Stomach (tissue), 9 donors: ENCODE results near the gene KCTD17. TPM values are rescaled to one million over a fixed set of nuclear protein-coding genes. Genes with fewer than 3 reads are reported as not detected.

Source experiments
- DNase-seq, 2 donors: peaks; one replicate each; pipeline versions ENCODE4 v3.0.0 to v3.0.0-alpha.2; 2013 to 2019
- H3K27ac ChIP-seq, 5 donors: fragments of 200-600 bp in 4 of 5; sonication (generic) in 4 of 5; one replicate each; pipeline ENCODE4 v1.5.1; 2013 to 2019; ENCODE audit warnings: mild to moderate bottlenecking in 1 of 5, moderate library complexity in 1 of 5
- H3K27me3 ChIP-seq, 3 donors: fragments of 200-600 bp; sonication (generic); one replicate each; pipeline ENCODE4 v1.5.1; 2017 to 2019; ENCODE audit warnings: mixed run types in 1 of 3
- H3K36me3 ChIP-seq, 4 donors: fragments of 200-600 bp; sonication (generic); 1 replicate in 3 of 4; 2 replicates in 1 of 4; pipeline ENCODE4 v1.5.1; 2016 to 2019
- H3K4me1 ChIP-seq, 4 donors: fragments of 200-600 bp; sonication (generic); one replicate each; pipeline ENCODE4 v1.5.1; 2016 to 2019
- H3K4me3 ChIP-seq, 4 donors: fragments of 200-600 bp; sonication (generic) in 3 of 4; one replicate each; pipeline ENCODE4 v1.5.1; 2016 to 2019; ENCODE audit warnings: mild to moderate bottlenecking in 1 of 4
- H3K9me3 ChIP-seq, 4 donors: fragments of 200-600 bp; sonication (generic); one replicate each; pipeline ENCODE4 v1.5.1; 2016 to 2019
- CTCF ChIP-seq, 7 experiments: fragments of 450-650 bp in 4 of 7; fragments of 200-600 bp in 3 of 7; sonication (generic) in 3 of 7; IDR thresholded peaks; one replicate each; pipeline ENCODE4 v1.5.1; 2016 to 2019; ENCODE audit warnings: antibody characterized with exemption in 7 of 7, control low read depth in 2 of 7, mild to moderate bottlenecking in 1 of 7
- EP300 ChIP-seq: sonication (generic); formaldehyde crosslinking; IDR thresholded peaks from one replicate; pipeline ENCODE4 v1.6.1; 2017; ENCODE audit warnings: antibody characterized with exemption
- POLR2A ChIP-seq, 4 donors: fragments of 450-650 bp; IDR thresholded peaks; one replicate each; pipeline ENCODE4 v1.6.1; 2016; ENCODE audit warnings: antibody characterized with exemption in 4 of 4, control low read depth in 2 of 4, mild to moderate bottlenecking in 1 of 4, moderate library complexity in 1 of 4
- POLR2AphosphoS5 ChIP-seq, 3 donors: sonication (generic); formaldehyde crosslinking; IDR thresholded peaks; one replicate each; pipeline ENCODE4 v1.6.1; 2016; ENCODE audit warnings: antibody characterized with exemption in 3 of 3
- WGBS, 5 donors: extraction: QIAGEN DNeasy Blood & Tissue Kit in 3 of 5; methylation state at CpG; one replicate each; pipeline versions ENCODE4 v1.1.5 to v1.1.7; 2013 to 2018; 5-methylcytosine and 5-hydroxymethylcytosine counted together
- intact Hi-C: fragments of 100-400 bp; cut with DNase I; formaldehyde crosslinking; loops from one replicate; pipeline ENCODE4 v1.15.1; 2023; ENCODE audit warnings: low total_unique reads
- polyA plus RNA-seq, 3 donors: library from polyadenylated mRNA; stranded (reverse); fragments of 200-250 nt; gene quantifications; one replicate each; pipeline ENCODE4 v1.2.3, GENCODE V29; 2013
- total RNA-seq, 5 donors: library from RNA; depleted of rRNA; stranded (reverse); fragments of >200 nt; gene quantifications; one replicate each; pipeline versions ENCODE4 v1.1.0 to v1.2.3, GENCODE V29; 2014 to 2016
- donor health status: healthy with polysubstance abuse.
- donor health status: Bipolar disorder and iron deficiency.
- donor health status: healthy.

KCTD17 gene
- total and polyA plus RNA-seq, 8 donors = 1.8 to 82.8 (median 9.2) TPM

- intact Hi-C loops = no loop called here
- no peak for TF ChIP-seq POLR2A (IDR thresholded peaks at IDR 0.05)
- WGBS, 5 donors = 42 to 55% (median 47%) methylated on average over 2 of the region's 2 CpGs
- H3K4me3 ChIP-seq = no peak overlapping the region
- no peaks in the 10 kb centered on the region for H3K36me3 ChIP-seq
- H3K9me3 ChIP-seq = no peaks in the 10 kb centered on the region
- peaks cover 0 to 6% (median 0%) of the 10 kb centered on the region in 3 donors for H3K27me3 ChIP-seq
- no peak overlapping the region for H3K27ac ChIP-seq
- H3K4me1 ChIP-seq = peaks cover 8 to 41% (median 25%) of the 10 kb centered on the region in 4 donors
- no peak for DNase-seq
Measured at GRCh38 chr22:37008365-37008764, 43.2 kb upstream of the KCTD17 start.

- H3K27me3 ChIP-seq = no peaks in the 10 kb centered on the region
- 81 to 96% (median 86%) methylated on average over 2 of the region's 2 CpGs for WGBS, 5 donors
- H3K9me3 ChIP-seq = no peaks in the 10 kb centered on the region
- H3K4me1 ChIP-seq = peaks cover 10 to 51% (median 30%) of the 10 kb centered on the region in 4 donors
- intact Hi-C loops = no loop called here
- H3K36me3 ChIP-seq = no peaks in the 10 kb centered on the region
- no peak overlapping the region for H3K4me3 ChIP-seq
- H3K27ac ChIP-seq = no peak overlapping the region
- no peak for TF ChIP-seq POLR2A (IDR thresholded peaks at IDR 0.05)
- no peak for TF ChIP-seq POLR2AphosphoS5 (IDR thresholded peaks at IDR 0.05)
- no peak for TF ChIP-seq EP300
- no peak for TF ChIP-seq CTCF (IDR thresholded peaks at IDR 0.05)
- DNase-seq = no peak
Measured at GRCh38 chr22:37009490-37009889, 42.1 kb upstream of the KCTD17 start.

GRCh38 chr22:37010174-37010573, 41.4 kb upstream of the KCTD17 start:
- intact Hi-C loops = no loop called here
- Histone ChIP-seq H3K27ac (peak overlapping the region in 2 of 5 donors; percentile 7 to 45), H3K9me3 (no peaks in the 10 kb centered on the region), H3K4me3 (no peak overlapping the region), H3K36me3 (no peaks in the 10 kb centered on the region), H3K4me1 (peaks cover 17 to 56% (median 37%) of the 10 kb centered on the region in 4 donors), H3K27me3 (no peaks in the 10 kb centered on the region)
- TF ChIP-seq CTCF (IDR thresholded peaks at IDR 0.05) = no peak
- DNase-seq = no peak
- 53 to 79% (median 74%) methylated on average over 4 of the region's 4 CpGs for WGBS, 5 donors

GRCh38 chr22:37010976-37011375, 40.6 kb upstream of the KCTD17 start:
- Histone ChIP-seq H3K27me3 (no peaks in the 10 kb centered on the region), H3K4me1 (peaks cover 22 to 64% (median 43%) of the 10 kb centered on the region in 4 donors), H3K9me3 (no peaks in the 10 kb centered on the region), H3K36me3 (no peaks in the 10 kb centered on the region), H3K27ac (peak overlapping the region in 1 of 5 donors; percentile 7), H3K4me3 (no peak overlapping the region)
- 64 to 82% (median 79%) methylated on average over 8 to 20 of the region's 20 CpGs for WGBS, 5 donors
- DNase-seq = no peak
- intact Hi-C loops = no loop called here
- TF ChIP-seq POLR2AphosphoS5 (IDR thresholded peaks at IDR 0.05) = no peak
- no peak for TF ChIP-seq EP300
- no peak for TF ChIP-seq POLR2A (IDR thresholded peaks at IDR 0.05)
- TF ChIP-seq CTCF (IDR thresholded peaks at IDR 0.05) = no peak

- intact Hi-C loops = no loop called here
- peak overlapping the region in 2 of 5 donors; percentile 67 to 97 for H3K27ac ChIP-seq
- DNase-seq = no peak
- no peak for TF ChIP-seq POLR2A (IDR thresholded peaks at IDR 0.05)
- no peak for TF ChIP-seq POLR2AphosphoS5 (IDR thresholded peaks at IDR 0.05)
- no peak for TF ChIP-seq EP300
- no peak for TF ChIP-seq CTCF (IDR thresholded peaks at IDR 0.05)
- H3K4me3 ChIP-seq = no peak overlapping the region
- no peaks in the 10 kb centered on the region for H3K27me3 ChIP-seq
- peaks cover 23 to 69% (median 48%) of the 10 kb centered on the region in 4 donors for H3K4me1 ChIP-seq
- no peaks in the 10 kb centered on the region for H3K9me3 ChIP-seq
- H3K36me3 ChIP-seq = peaks cover 0 to 1% (median 0%) of the 10 kb centered on the region in 4 donors
- WGBS, 5 donors = 94 to 98% (median 94%) methylated on average over 3 of the region's 3 CpGs
Measured at GRCh38 chr22:37011472-37011871, 40.1 kb upstream of the KCTD17 start.
